ENCODE results near the gene GABARAPL2.
A peak's percentile ranks its signal among the peaks of the same experiment; 100 is the strongest.

The GABARAPL2 gene

GRCh38 chr16:75616521-75617010 is 50.4 kb downstream of the GABARAPL2 start:
- H3K4me1 ChIP-seq (ENCODE audit: control insufficient read depth in 1 of 2, insufficient read depth in 1 of 2, low read depth in 1 of 2, low read length in 1 of 2) = peaks cover 8 to 19% of the 10 kb centered on the region in 2 experiments
- no peak overlapping the region for H3K27ac ChIP-seq
- TF ChIP-seq CTCF (IDR thresholded peaks at IDR 0.05) = no peak
- H3K4me3 ChIP-seq (ENCODE audit: low read depth in 1 of 2, low read length in 1 of 2) = no peak overlapping the region
- H3K36me3 ChIP-seq = peaks cover 64% of the 10 kb centered on the region
- no peaks in the 10 kb centered on the region for H3K27me3 ChIP-seq
- H3K9me3 ChIP-seq = no peaks in the 10 kb centered on the region

- no peaks in the 10 kb centered on the region for H3K9me3 ChIP-seq
- no peak overlapping the region for H3K27ac ChIP-seq
Observed at GRCh38 chr16:75617121-75617520, 50.9 kb downstream of the GABARAPL2 start.

GRCh38 chr16:75618780-75619179 is 52.6 kb downstream of the GABARAPL2 start:
- peaks cover 42% of the 10 kb centered on the region for H3K36me3 ChIP-seq
- no peak overlapping the region for H3K4me3 ChIP-seq (ENCODE audit: low read depth in 1 of 2, low read length in 1 of 2)
- no peak for TF ChIP-seq CTCF (IDR thresholded peaks at IDR 0.05)
- no peaks in the 10 kb centered on the region for H3K27me3 ChIP-seq
- peaks cover 21 to 36% of the 10 kb centered on the region in 2 experiments for H3K4me1 ChIP-seq (ENCODE audit: control insufficient read depth in 1 of 2, insufficient read depth in 1 of 2, low read depth in 1 of 2, low read length in 1 of 2)
- H3K27ac ChIP-seq = no peak overlapping the region
- no peaks in the 10 kb centered on the region for H3K9me3 ChIP-seq

More at GRCh38 chr16:75617121-75617520, 50.9 kb downstream of the GABARAPL2 start:
- Histone ChIP-seq H3K27me3 (no peaks in the 10 kb centered on the region), H3K4me3 (ENCODE audit: low read depth in 1 of 2, low read length in 1 of 2) (no peak overlapping the region), H3K4me1 (ENCODE audit: control insufficient read depth in 1 of 2, insufficient read depth in 1 of 2, low read depth in 1 of 2, low read length in 1 of 2) (peaks cover 14 to 25% of the 10 kb centered on the region in 2 experiments), H3K36me3 (peaks cover 59% of the 10 kb centered on the region)
- no peak for TF ChIP-seq CTCF (IDR thresholded peaks at IDR 0.05)

GRCh38 chr16:75620326-75621169 is 54.4 kb downstream of the GABARAPL2 start:
- H3K36me3 ChIP-seq = peaks cover 30% of the 10 kb centered on the region
- peak overlapping the region; percentile 40 for H3K27ac ChIP-seq
- H3K4me3 ChIP-seq (ENCODE audit: low read depth in 1 of 2, low read length in 1 of 2) = no peak overlapping the region
- peaks cover 21 to 36% of the 10 kb centered on the region in 2 experiments for H3K4me1 ChIP-seq (ENCODE audit: control insufficient read depth in 1 of 2, insufficient read depth in 1 of 2, low read depth in 1 of 2, low read length in 1 of 2)
- H3K27me3 ChIP-seq = no peaks in the 10 kb centered on the region
- no peak for TF ChIP-seq CTCF (IDR thresholded peaks at IDR 0.05)
- H3K9me3 ChIP-seq = no peaks in the 10 kb centered on the region

GRCh38 chr16:75621170-75621477 is 54.9 kb downstream of the GABARAPL2 start:
- Histone ChIP-seq H3K4me3 (ENCODE audit: low read depth in 1 of 2, low read length in 1 of 2) (no peak overlapping the region), H3K36me3 (peaks cover 30% of the 10 kb centered on the region), H3K4me1 (ENCODE audit: control insufficient read depth in 1 of 2, insufficient read depth in 1 of 2, low read depth in 1 of 2, low read length in 1 of 2) (peaks cover 21 to 36% of the 10 kb centered on the region in 2 experiments), H3K27ac (no peak overlapping the region), H3K9me3 (no peaks in the 10 kb centered on the region), H3K27me3 (no peaks in the 10 kb centered on the region)
- no peak for TF ChIP-seq CTCF (IDR thresholded peaks at IDR 0.05)

Measured in neutrophil (primary cell).